GM19397 (cell line): ENCODE results near the gene PRKCA.

ENCODE experiments used
- ATAC-seq: cut with Tn5 transposase; IDR thresholded peaks from one replicate; pipeline ENCODE4 v1.9.1; 2021; ENCODE audit warnings: mild to moderate bottlenecking, moderate library complexity; ENCODE audit not compliant: unreplicated experiment

The PRKCA gene

DNA sequence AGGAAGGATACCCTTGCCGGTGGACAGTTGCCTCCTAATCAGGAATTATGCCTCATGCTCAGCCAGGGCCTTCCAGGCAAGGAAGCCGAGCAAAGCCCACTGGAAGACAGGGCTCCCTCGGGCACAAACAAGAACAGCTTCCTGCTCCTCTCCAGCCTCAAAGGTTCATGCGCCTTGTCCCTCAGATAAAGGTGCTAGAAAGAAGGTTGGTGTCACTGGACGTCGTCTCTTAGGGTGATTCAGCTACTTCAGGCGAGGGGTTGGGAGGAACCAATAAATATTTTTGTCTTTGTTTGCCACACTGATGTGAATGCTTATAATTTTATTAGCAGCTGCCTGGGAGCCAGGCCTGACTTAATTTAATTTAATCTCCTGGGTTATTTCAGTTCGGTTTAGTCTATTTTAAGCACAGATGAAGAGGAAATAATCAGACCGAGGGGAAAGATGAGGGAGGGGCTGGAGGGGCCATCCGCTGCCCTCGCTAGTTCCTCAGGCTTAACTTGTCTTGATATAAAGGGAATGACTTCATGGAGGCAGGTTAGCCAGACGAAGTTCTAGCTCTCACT is 360.7 kb downstream of the PRKCA start:
- ATAC-seq: no peak

DNA sequence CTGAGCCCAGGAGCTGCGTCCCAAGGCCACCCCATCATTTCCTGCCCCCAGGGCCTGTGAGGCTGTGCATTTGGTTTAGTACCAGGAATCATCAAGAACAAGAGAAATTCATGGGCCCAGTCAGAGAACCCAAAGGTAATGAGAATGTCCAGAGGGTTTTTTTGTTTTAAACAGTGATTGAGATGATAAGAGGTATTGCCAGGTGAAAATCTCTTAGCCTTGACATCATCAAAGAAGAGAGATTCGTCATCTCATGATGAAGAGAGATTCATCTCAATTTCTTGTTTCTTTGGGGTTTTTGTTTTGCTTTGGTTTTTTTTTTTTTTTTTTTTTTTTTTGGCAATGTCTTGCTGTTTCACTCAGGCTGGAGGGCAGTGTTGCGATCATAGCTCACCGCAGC is 361.9 kb downstream of the PRKCA start:
- ATAC-seq: no peak

DNA sequence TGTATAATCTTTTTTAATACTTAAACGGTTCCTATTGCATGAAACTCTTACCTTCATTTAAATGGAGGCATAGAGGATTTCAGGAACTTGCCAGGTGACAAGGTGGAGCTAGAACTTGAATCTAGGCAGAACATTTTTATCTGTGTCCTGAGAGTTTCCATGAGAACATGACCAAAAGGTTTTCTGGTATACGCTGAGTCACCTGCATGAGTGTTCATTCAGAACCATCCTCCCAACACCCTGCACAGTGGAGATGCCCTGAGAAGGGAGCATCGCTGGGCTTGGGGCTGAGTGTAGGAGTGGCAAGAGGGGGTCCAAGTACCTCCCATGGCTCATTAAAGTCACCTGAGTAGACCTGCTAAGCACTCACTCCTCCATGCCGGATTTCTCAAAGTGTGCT is 362.8 kb downstream of the PRKCA start:
- ATAC-seq: no peak

DNA sequence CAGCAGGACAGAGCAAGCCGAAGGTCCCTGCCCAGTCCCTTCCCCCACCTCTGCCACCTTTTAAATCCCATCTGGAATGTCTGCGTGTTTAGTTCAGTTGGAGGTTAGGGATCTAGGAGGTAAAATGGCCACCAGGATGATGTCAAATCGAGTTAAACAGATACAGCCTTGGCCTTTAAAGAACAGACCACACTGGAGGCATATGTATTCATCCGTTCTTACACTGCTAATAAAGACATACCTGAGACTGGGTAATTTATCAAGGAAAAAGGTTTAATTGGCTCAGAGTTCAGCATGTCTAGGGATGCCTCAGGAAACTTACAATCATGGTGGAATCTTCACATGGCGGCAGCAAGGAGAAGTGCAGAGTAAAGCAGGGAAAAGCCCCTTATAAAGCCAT is 364.7 kb downstream of the PRKCA start:
- ATAC-seq: no peak

DNA sequence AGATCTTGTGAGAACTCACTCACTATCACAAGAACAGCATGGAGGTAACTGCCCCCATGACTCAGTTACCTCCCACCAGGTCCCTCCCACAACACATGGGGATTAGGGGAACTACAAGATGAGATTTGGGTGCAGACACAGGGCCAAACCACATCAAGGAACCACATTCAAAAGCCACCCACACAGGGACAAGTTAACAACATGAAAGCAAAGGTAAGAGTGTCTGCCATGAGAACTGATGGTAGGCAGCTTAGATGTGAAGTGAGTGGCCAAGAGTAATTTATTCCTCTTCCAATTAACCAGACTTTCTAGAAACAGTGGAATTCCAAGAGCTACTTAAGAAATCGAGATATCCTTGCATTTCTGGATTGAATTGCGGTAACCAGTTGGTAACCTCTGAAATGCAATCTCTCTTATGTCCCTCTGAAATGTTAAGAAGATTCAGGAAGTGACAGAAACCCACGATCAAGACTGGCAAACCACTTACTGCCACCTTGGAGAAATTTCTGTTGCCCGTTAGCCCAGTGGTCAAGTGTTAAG is 365.1 kb downstream of the PRKCA start:
- no peak for ATAC-seq

DNA sequence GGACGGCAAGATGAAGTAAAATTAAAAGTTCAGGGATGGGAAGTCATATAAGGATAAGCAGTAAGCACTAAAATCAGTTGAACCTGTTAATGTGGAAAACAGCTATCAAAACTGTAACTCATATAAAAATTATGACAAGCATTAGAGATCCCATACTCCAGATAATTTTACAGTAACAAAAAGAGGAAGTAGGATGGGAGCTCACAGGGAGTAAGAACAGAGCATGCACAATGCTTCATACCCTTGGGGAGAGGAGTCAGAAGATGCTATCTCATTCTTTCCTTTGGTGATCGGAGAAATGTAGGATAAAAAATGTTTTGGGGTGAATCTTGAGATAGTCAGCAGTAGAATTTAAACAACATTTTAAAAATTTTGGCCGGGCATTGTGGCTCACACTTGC is 367.8 kb downstream of the PRKCA start:
- no peak for ATAC-seq

DNA sequence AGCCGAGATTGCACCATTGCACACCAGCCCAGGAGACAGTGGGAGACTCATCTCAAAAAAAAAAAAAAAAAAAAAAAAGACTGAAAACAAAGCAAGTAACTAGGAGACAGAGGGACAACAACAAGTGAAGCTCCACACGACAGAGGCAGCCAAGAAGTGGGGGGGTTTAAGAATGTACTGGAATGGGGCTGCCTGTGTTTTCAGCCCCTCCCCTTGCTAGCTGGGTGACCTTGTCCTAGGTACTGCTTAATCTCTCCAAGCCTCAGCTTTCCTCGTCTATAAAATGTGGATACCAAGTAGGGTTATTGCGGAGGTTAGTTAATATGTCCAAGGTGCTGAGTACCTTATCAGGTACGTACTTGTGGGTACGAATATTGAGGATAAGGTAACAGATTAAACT is 368.7 kb downstream of the PRKCA start:
- ATAC-seq: no peak

DNA sequence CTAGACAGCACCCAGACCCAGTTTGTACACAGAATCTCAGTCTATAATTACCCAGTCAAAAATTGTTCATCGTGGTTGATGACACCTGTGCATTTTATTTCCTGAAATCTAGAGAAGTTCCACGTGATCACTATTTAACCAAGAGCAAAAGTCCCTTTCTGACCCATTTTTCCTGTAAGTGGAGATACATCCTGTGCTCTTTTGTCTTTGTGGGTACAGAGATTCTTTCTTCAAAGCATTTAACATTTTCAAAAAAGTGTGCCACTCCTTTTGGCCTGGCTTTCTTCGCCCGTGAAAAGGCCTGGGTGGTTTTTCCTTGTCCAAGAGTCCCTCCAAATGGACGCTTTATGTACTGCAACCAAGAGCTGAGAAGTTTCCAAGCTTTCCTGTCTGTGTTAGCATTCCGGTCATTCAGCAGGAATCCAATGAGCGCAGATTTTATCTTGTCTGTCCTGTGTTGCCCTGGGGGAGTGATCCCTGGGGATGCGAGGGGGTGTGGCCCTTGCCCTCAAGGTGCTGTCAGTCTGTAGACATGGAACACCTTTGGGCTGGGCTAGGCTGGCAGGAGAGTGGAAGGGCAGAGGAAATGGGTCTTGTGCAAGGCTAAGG is 371.4 kb downstream of the PRKCA start:
- ATAC-seq: no peak

DNA sequence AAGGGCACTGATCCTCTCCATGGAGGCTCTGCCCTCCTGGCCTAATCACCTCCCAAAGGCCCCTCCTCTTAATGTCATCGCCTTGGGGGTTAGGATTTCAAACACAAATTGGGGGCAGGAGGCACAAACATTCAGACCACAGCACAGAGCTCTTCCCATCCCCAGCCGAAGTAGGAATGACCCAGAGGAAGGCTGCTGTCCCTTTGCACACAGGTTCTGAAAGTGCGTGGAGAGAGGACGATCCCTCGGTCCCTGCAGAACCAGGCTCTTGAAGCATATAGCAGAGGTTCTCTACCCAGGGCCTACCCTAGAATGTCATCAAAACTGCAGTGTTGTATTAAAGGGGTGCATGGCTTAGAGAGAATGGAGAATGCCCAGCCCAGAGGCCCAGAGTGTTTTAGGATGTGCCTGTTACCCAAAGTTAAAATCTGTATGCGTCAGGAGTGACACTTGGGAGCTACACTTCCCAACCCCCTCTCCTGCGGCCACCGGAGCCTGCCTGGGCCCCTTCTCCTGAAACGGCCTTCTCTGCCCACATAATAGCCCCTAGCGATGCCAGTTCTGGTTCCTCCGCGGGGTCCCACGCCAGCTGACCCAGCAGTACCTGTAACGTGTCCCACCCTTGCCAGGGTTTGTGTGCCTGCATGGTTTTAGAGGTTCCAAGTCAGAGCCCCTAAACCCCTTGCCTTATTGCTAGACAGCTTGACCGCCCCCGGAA is 373.0 kb downstream of the PRKCA start:
- ATAC-seq: no peak

DNA sequence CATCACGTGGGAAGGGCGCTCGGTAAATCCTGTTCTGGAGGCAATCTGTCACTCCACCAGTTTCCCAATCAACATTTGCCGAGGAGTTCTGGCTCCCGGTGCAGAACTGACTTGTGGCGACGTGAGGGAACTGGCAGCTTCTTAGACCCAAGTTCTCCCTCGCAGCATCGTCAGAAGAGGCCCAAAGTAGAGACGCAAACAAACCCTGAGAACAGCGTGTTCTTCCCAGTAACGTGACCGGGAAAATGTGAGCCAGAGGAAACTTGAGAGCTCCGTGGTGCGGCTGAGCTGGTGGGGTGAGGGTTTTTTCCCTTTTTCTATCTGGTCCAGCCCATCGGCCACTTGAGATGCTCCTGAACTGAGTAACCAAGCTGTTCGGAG is 373.6 kb downstream of the PRKCA start:
- no peak for ATAC-seq

DNA sequence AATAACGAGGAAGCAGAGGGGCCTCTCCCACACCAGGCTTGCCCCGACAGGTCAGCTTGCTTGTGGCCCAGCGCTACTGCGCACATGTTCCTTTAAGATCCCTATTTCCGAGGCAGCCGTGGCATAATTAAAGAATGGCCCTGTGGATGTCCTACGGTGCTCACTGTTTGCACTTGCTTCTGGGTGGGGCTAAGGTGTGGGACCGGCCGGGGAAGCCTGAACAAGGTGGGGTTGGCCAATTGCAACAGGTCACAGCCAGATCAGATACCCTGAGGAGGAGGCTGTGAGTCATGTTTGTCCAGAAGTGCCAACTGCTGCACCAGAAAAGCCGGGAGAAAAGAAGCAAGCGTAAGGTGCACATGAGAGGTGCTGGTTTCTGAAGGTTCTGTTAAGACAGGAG is 374.0 kb downstream of the PRKCA start:
- no peak for ATAC-seq

DNA sequence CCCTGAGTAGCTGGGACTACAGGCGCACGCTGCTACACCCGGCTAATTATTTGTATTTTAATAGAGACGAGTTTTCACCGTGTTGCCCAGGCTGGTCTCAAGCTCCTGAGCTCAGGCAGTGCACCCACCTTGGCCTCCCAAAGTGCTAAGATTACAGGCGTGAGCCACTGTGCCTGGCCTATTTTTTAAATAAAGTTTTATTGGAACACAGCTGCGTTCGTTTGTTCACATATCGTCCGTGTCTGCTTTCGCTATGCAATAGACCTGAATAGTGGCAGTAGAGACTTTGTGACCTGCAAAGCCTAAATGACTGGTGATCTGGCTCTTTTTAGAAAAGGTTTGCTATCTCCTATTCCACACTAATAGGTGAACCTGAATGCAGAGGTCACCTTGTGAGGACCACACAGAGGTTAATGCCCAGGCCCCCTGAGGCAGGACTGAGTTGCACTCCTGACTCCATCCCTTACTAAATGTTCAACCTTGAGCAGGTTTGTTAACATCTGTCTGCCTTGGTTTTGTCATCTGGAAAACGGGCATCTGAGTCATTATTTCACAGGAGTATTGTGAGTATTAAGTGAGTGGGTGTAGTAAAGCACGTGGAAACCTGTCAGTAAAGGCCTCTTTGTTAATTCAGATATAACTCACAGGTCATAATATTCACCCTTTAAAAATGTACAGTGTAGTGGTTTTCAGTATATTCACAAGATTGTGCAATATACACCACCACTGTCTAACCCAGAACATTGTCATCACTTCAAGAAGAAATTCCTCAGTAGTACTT is 375.0 kb downstream of the PRKCA start:
- no peak for ATAC-seq

DNA sequence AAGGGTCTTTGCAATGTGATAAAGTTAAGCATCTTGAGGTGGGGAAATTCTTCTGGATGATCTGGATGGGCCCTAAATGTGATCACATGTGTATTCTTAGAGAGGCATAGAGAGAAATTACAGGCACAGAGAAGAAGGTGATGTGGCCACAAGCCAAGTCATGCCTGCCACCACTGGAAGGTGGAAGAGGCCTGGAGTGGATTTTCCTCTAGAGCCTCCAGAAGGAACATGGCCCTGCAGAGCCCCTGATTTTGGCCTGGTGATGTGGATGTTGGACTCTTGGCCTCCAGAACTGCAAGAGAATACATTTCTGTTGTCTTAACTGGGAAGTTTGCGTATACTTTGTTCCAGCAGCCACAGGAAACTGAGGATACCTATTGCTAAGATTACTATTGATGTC is 375.6 kb downstream of the PRKCA start:
- ATAC-seq: no peak

DNA sequence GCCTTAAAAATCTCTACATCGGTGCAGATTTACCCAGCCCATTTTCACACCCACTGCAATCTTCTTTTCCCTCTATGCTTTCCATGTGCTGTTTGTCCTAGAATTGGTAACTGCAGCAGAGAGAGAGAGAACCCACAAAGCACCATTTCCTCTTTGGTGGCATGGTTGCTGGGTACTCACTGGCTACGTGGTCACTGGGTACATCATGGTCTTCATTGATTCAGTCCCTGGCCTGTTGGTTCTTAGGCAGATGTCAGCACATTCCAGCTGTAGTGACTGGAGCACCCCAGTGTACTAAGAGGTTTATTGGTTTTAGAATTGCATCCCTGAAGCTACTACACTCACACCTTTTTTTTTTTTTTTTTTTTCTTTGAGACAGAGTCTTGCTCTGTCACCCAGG is 376.4 kb downstream of the PRKCA start:
- no peak for ATAC-seq

DNA sequence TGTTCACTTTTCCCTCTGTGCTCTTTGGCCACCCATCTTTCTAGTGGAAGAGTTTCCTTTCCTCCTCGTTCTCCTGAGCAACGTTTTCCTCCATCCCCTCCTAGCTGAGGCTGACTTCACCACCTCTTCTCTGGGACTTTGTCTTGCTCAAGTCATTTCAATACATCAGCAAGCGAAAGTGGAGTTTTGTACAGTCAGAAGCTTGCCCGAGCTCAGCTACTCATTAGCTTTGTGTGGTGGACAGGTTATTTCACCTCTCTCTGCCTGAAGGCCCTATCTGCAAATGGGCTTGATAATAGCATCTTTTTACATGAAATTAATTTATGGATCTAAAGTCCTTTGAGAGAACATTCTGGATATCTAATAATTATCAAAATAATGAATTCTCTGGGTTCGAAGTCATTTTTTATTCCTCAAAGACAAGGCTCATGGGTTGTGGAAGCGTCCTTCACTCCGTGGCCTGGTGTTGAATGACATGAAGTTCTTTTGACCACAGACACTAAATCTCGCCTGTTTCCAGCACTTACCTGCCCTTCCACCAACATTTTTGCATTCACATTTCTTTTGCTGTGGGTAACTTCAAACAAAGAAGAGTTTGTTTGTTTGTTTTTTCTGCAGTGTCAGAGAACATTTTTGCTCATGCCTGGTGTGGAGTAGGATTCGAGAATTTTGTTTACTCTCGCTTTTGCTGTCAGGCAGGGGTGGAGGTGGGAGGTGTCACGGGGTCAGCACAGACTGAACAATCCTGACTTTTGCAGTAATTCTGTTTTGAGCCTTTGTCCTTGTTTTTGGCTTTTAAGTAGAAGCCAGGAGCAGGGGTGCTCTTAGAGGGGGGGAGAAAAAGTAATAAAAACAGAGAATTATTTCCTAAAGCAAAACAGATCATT is 377.5 kb downstream of the PRKCA start:
- no peak for ATAC-seq

DNA sequence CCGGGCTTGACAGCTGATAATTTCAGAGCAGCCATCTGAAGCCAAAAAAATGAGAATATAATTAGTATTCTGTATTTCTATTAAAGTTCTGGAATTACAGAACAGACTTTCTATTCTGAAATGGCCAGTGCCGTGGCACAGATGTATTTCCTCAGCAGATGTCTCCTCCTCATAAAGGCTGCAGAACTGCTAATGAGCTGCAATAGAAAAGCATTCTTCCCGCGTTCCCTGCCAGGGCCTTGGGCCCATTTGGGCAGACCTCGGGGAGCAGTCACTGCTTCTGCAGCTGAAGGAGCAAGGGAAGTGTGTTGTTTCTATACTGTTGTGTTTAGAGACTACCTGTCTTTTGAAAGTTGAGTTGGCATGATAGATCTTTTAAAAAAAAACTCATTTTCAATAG is 379.9 kb downstream of the PRKCA start:
- no peak for ATAC-seq

DNA sequence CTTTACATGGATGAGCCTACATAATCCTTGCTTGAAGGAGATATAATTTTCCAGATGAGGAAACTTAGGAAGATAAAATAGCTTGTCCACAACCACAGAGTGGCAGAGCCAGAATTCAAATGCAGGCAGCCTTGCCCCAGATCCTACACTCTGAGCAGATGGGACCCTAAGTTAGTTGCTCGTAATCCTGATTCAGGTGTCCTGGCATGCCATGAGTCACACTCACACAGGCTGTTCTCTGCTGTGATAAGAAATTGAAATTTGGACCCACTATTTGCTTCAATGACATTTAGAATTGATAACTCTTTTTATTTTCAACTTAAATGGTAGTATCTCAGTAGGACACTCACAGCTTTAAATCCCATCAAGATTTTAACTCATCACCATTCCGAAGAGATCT is 381.8 kb downstream of the PRKCA start:
- ATAC-seq: no peak

DNA sequence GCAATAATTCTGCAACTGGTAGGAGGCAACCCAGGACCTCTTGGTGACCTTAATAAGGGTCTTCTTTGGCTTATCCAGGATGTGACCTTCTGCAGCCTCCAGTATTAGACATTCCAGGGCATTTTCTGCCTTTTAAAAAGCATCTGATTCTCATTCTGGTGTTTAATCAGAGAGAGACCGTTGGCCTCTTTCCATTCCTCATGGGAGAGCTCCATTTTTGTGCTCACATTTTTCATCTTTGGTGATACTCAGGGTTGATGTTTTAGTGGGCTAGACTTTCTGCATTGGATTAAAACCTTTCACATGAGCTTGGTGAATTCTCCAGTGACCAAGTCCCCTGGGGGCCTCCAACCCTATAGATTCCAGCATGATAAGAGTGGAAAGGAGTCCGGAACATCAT is 382.3 kb downstream of the PRKCA start:
- no peak for ATAC-seq

DNA sequence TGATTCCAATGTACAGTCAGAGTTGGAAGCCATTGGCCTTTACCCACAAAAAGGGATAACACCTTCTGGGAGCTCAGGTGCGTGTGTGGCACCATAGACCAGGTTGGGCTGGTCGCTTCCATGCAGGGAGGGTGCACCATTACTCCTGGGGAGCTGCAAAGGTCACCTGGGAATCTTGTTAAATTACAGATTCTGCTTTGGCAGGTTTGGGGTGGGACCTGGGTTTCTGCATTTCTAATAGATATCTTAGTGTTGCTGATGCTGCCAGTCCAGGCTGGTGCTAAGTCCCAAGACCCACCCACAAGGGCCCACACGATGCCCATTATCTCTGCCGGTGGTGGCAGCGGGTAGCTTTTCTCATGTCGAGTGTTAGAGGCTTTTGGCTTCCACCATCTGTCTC is 384.2 kb downstream of the PRKCA start:
- ATAC-seq: no peak

DNA sequence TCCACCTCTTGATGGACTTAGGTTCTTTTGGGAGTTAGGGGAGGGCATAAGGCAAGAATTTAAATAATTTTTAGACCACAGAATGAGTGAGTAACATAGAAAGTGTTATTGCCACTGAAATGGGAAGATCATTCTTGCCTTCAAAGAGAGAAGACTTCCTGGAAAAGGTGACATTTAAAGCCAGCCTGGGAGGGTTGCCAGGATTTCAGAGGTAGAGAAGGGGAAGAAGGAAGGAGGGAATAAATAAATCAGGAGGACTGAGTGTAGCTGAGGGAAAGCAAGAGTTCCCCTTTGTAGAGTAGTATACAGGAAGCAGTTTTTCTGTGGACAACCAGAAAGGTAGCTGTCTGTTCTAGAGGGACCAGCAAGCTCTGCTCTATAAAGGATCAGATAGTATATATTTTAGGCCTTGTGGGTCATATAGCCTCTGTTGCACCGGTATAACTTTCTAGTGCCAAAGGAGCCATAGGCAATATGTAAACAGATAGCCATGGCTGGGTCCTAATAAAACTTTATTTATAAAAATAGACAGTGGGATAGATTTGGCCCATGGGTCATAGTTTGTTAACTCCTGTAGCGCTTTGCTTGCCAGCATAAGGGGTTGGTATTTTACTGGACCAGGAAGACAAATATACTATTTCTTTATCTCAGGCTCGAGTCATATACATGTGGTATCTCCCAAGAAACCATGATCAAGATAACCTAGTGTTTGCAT is 385.3 kb downstream of the PRKCA start:
- no peak for ATAC-seq
